ENCODE results near the gene CRYL1. TPM values are rescaled to one million over a fixed set of nuclear protein-coding genes. Genes with fewer than 3 reads are reported as not detected.

CRYL1 gene
- total and polyA plus RNA-seq, 2 of the 13 experiments (the other 11 are each of a cell fraction or from before 2014, with no cell fraction given): 57.2 to 115 TPM

DNA sequence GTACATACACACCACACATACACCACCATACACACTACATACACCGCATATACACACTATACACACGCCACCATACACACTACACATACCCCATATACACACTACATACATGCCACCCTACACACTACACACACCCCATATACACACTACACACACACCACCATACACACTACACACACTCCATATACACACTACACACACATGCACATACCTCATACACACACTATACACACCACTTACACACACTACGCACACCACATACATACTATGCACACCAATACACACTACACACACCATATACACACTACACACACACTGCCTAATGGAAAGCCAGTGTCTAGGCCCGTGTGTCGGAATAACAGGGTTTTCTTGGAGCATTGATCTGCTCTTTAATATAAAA, 27.5 kb downstream of the CRYL1 start (continued):
- TF ChIP-seq, protein P1, sequence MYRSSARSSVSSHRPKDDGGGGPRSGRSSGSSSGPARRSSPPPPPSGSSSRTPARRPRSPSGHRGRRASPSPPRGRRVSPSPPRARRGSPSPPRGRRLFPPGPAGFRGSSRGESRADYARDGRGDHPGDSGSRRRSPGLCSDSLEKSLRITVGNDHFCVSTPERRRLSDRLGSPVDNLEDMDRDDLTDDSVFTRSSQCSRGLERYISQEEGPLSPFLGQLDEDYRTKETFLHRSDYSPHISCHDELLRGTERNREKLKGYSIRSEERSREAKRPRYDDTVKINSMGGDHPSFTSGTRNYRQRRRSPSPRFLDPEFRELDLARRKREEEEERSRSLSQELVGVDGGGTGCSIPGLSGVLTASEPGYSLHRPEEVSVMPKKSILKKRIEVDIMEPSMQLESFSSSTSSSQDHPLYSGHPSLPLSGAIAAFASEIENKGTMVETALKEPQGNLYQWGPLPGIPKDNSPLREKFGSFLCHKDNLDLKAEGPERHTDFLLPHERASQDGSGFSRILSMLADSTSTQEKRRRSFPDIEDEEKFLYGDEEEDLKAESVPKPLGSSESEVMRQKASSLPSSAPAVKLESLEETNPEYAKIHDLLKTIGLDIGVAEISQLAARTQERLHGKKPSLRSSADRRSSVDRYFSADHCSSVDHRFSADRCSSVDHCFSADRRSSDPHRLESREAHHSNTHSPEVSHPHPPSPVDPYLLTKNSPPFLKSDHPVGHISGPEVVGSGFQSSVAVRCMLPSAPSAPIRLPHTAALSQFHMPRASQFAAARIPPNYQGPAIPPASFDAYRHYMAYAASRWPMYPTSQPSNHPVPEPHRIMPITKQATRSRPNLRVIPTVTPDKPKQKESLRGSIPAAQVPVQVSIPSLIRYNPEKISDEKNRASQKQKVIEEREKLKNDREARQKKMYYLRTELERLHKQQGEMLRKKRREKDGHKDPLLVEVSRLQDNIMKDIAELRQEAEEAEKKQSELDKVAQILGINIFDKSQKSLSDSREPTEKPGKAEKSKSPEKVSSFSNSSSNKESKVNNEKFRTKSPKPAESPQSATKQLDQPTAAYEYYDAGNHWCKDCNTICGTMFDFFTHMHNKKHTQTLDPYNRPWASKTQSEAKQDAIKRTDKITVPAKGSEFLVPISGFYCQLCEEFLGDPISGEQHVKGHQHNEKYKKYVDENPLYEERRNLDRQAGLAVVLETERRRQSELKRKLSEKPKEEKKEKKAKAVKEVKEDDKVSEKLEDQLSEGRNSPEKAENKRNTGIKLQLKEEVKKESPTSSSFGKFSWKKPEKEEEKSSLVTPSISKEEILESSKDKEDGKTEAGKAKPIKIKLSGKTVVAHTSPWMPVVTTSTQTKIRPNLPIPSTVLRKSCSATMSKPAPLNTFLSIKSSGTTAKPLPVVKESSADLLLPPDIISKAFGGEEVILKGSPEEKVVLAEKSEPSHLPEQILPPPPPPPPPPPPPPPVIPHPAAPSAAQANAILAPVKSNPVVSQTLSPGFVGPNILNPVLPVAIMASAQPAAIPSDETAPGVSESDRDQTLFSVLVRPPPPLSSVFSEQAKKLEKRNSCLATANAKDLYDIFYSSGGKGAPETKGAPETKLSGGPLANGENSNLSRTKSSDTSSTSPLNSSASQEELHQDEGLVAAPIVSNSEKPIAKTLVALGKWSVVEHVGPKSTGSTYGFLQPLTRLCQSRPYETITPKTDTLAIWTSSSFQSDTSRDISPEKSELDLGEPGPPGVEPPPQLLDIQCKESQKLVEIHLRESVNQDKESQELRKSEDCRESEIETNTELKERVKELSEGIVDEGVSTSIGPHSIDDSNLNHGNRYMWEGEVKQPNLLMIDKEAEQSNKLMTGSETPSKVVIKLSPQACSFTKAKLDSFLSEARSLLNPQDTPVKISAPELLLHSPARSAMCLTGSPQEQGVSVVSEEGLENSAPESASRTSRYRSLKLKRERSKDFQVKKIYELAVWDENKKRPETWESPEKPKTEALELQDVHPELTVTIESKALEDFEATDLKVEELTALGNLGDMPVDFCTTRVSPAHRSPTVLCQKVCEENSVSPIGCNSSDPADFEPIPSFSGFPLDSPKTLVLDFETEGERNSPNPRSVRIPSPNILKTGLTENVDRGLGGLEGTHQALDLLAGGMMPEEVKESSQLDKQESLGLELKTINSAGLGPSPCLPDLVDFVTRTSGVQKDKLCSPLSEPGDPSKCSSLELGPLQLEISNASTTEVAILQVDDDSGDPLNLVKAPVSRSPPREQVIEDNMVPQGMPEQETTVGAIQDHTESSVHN (CRISPR knock-in tag; IDR thresholded peaks at IDR 0.05): no peak
- TF ChIP-seq ASH2L (IDR thresholded peaks at IDR 0.05; ENCODE audit: insufficient read length, low read depth, low read length) (no peak), FOXA1 (IDR thresholded peaks at IDR 0.05) (peak; percentile 39; the same call in 1 of the 2 replicates), FOXA1 (CRISPR knock-in tag; IDR thresholded peaks at IDR 0.05) (no peak), NBN (conservative IDR thresholded peaks at IDR 0.05) (0 out of 2 replicates have a peak, but pooled peaks have one; percentile 44), TGIF2 (CRISPR knock-in tag; IDR thresholded peaks at IDR 0.05) (no peak), GTF2F1 (IDR thresholded peaks at IDR 0.05; ENCODE audit: low read length) (no peak), MTF1 (CRISPR knock-in tag; IDR thresholded peaks at IDR 0.05) (no peak), ZNF678 (CRISPR knock-in tag; IDR thresholded peaks at IDR 0.05) (no peak), ZNF776 (CRISPR knock-in tag; IDR thresholded peaks at IDR 0.05) (no peak), ONECUT2 (CRISPR knock-in tag; IDR thresholded peaks at IDR 0.05) (no peak), PLRG1 (conservative IDR thresholded peaks at IDR 0.05) (no peak), ZNF251 (CRISPR knock-in tag; IDR thresholded peaks at IDR 0.05) (no peak)
- TF ChIP-seq, protein P2, sequence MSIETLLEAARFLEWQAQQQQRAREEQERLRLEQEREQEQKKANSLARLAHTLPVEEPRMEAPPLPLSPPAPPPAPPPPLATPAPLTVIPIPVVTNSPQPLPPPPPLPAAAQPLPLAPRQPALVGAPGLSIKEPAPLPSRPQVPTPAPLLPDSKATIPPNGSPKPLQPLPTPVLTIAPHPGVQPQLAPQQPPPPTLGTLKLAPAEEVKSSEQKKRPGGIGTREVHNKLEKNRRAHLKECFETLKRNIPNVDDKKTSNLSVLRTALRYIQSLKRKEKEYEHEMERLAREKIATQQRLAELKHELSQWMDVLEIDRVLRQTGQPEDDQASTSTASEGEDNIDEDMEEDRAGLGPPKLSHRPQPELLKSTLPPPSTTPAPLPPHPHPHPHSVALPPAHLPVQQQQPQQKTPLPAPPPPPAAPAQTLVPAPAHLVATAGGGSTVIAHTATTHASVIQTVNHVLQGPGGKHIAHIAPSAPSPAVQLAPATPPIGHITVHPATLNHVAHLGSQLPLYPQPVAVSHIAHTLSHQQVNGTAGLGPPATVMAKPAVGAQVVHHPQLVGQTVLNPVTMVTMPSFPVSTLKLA (IDR thresholded peaks at IDR 0.05): no peak
- TF ChIP-seq, protein P3, sequence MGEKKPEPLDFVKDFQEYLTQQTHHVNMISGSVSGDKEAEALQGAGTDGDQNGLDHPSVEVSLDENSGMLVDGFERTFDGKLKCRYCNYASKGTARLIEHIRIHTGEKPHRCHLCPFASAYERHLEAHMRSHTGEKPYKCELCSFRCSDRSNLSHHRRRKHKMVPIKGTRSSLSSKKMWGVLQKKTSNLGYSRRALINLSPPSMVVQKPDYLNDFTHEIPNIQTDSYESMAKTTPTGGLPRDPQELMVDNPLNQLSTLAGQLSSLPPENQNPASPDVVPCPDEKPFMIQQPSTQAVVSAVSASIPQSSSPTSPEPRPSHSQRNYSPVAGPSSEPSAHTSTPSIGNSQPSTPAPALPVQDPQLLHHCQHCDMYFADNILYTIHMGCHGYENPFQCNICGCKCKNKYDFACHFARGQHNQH (CRISPR knock-in tag; IDR thresholded peaks at IDR 0.05): no peak
- TF ChIP-seq, protein P4, sequence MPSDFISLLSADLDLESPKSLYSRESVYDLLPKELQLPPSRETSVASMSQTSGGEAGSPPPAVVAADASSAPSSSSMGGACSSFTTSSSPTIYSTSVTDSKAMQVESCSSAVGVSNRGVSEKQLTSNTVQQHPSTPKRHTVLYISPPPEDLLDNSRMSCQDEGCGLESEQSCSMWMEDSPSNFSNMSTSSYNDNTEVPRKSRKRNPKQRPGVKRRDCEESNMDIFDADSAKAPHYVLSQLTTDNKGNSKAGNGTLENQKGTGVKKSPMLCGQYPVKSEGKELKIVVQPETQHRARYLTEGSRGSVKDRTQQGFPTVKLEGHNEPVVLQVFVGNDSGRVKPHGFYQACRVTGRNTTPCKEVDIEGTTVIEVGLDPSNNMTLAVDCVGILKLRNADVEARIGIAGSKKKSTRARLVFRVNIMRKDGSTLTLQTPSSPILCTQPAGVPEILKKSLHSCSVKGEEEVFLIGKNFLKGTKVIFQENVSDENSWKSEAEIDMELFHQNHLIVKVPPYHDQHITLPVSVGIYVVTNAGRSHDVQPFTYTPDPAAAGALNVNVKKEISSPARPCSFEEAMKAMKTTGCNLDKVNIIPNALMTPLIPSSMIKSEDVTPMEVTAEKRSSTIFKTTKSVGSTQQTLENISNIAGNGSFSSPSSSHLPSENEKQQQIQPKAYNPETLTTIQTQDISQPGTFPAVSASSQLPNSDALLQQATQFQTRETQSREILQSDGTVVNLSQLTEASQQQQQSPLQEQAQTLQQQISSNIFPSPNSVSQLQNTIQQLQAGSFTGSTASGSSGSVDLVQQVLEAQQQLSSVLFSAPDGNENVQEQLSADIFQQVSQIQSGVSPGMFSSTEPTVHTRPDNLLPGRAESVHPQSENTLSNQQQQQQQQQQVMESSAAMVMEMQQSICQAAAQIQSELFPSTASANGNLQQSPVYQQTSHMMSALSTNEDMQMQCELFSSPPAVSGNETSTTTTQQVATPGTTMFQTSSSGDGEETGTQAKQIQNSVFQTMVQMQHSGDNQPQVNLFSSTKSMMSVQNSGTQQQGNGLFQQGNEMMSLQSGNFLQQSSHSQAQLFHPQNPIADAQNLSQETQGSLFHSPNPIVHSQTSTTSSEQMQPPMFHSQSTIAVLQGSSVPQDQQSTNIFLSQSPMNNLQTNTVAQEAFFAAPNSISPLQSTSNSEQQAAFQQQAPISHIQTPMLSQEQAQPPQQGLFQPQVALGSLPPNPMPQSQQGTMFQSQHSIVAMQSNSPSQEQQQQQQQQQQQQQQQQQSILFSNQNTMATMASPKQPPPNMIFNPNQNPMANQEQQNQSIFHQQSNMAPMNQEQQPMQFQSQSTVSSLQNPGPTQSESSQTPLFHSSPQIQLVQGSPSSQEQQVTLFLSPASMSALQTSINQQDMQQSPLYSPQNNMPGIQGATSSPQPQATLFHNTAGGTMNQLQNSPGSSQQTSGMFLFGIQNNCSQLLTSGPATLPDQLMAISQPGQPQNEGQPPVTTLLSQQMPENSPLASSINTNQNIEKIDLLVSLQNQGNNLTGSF (CRISPR knock-in tag; IDR thresholded peaks at IDR 0.05): no peak

All from HepG2 (cell line).